Measurements from ENCODE around the gene HSP90AB1.

HSP90AB1 gene

GRCh38 chr6:44245912-44246662 is 814 bp upstream of the HSP90AB1 start (continued):
- TF ChIP-seq TCF7L2 (IDR thresholded peaks at IDR 0.05; ENCODE audit: borderline replicate concordance, low read depth, low read length) = no peak
- TF ChIP-seq ZNF530 (tag by site-specific recombination; IDR thresholded peaks at IDR 0.05; ENCODE audit: low read depth) = no peak
- TF ChIP-seq ZNF747 (tag by site-specific recombination; IDR thresholded peaks at IDR 0.05) = no peak
- TF ChIP-seq ZNF623 (tag by site-specific recombination; IDR thresholded peaks at IDR 0.05) = no peak
- peak; percentile 98 for TF ChIP-seq GLIS2 (tag by site-specific recombination; IDR thresholded peaks at IDR 0.05)
- TF ChIP-seq SP3 (tag by site-specific recombination; IDR thresholded peaks at IDR 0.05) = peak; percentile 85
- TF ChIP-seq ZNF133 (tag by site-specific recombination; IDR thresholded peaks at IDR 0.05) = no peak
- peak; percentile 52 for TF ChIP-seq ZSCAN4 (tag by site-specific recombination; IDR thresholded peaks at IDR 0.05)
- TF ChIP-seq ZNF548 (tag by site-specific recombination; IDR thresholded peaks at IDR 0.05) = no peak
- TF ChIP-seq ZSCAN18 (tag by site-specific recombination; IDR thresholded peaks at IDR 0.05) = 0 out of 2 replicates have a peak, but pooled peaks have one; percentile 55
- TF ChIP-seq ZBTB17 (tag by site-specific recombination; IDR thresholded peaks at IDR 0.05) = peak; percentile 13; the same call in 1 of the 2 replicates
- 0 out of 2 replicates have a peak, but pooled peaks have one; percentile 27 for TF ChIP-seq ZNF404 (tag by site-specific recombination; IDR thresholded peaks at IDR 0.05)
- TF ChIP-seq KLF8 (tag by site-specific recombination; IDR thresholded peaks at IDR 0.05) = peak; percentile 74; the same call in 1 of the 2 replicates
- peak; percentile 94 for TF ChIP-seq PATZ1 (tag by site-specific recombination; IDR thresholded peaks at IDR 0.05)
- TF ChIP-seq KLF7 (tag by site-specific recombination; IDR thresholded peaks at IDR 0.05; ENCODE audit: borderline replicate concordance) = peak; percentile 90
- peak; percentile 77; the same call in 1 of the 2 replicates for TF ChIP-seq ZNF394 (tag by site-specific recombination; IDR thresholded peaks at IDR 0.05; ENCODE audit: borderline replicate concordance)
- TF ChIP-seq REPIN1 (tag by site-specific recombination; IDR thresholded peaks at IDR 0.05; ENCODE audit: low read depth) = peak; percentile 79; the same call in 1 of the 2 replicates
- no peak for TF ChIP-seq GFI1B (tag by site-specific recombination; IDR thresholded peaks at IDR 0.05)
- TF ChIP-seq GLI2 (tag by site-specific recombination; IDR thresholded peaks at IDR 0.05; ENCODE audit: borderline replicate concordance, low read depth) = no peak
- TF ChIP-seq BCL11B (tag by site-specific recombination; IDR thresholded peaks at IDR 0.05; ENCODE audit: low read depth) = peak; percentile 77; the same call in 1 of the 2 replicates
- TF ChIP-seq PRDM2 (tag by site-specific recombination; IDR thresholded peaks at IDR 0.05; ENCODE audit: borderline replicate concordance) = no peak; the same call in 1 of the 2 replicates
- no peak for TF ChIP-seq ZBTB1 (tag by site-specific recombination; IDR thresholded peaks at IDR 0.05)
- TF ChIP-seq ZFP37 (tag by site-specific recombination; IDR thresholded peaks at IDR 0.05) = peak; percentile 24; the same call in 1 of the 2 replicates
- no peak for TF ChIP-seq HOXC10 (CRISPR knock-in tag; IDR thresholded peaks at IDR 0.05)
- TF ChIP-seq ZNF248 (tag by site-specific recombination; IDR thresholded peaks at IDR 0.05) = no peak
- peak; percentile 41; the same call in 1 of the 2 replicates for TF ChIP-seq OVOL3 (tag by site-specific recombination; IDR thresholded peaks at IDR 0.05)
- no peak for TF ChIP-seq ZNF621 (tag by site-specific recombination; IDR thresholded peaks at IDR 0.05)
- no peak; the same call in none of the 2 replicates for TF ChIP-seq ZNF501 (tag by site-specific recombination; IDR thresholded peaks at IDR 0.05)
- 0 out of 2 replicates have a peak, but pooled peaks have one; percentile 43 for TF ChIP-seq ZNF596 (tag by site-specific recombination; IDR thresholded peaks at IDR 0.05)
- 0 out of 2 replicates have a peak, but pooled peaks have one; percentile 10 for TF ChIP-seq ZSCAN23 (tag by site-specific recombination; IDR thresholded peaks at IDR 0.05)
